ENCODE results near the gene P3H3. TPM values are rescaled to one million over a fixed set of nuclear protein-coding genes. Genes with fewer than 3 reads are reported as not detected.

The P3H3 gene
- total and polyA plus RNA-seq, 9 of the 15 experiments (the other 6 are each of a cell fraction or from before 2014, with no cell fraction given) = 0.03 to 15.0 (median 4.8) TPM

DNA sequence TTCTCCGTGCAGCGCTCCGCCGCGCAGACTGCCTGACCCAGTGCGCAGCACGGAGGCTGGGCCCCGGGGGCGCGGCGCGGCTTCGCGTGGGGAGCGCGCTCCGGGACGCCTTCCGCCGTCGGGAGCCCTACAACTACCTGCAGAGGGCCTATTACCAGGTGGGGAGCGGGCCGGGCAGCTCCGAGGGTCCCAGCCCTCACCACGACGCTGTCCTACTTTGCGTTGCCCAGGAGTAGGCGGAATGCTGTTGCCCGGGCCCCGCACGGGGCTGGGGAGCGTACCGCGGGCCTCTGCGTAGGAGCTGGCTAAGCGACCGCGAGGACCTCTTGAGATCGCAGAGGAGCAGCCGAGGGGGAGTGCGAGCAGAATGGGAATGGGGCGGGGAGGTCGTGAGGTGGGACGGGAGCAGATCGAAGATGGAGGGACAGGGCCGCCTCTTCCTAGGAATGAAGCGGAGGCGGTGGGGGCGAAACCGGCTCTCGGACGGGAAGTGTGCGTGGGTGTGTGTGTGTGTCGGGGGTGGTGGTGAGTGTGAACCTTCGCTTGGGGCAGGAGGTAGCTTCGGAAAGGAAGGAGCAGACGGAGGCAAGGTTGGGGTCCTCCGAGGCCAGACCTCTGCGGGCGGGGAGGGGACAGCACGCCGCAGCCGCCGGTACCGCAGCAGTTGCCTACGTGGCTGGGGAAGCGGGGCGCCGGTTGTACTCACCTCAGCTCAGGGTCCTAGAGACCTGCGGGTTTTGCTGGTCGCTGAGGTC, 751 bp downstream of the P3H3 start (continued):
- TF ChIP-seq XRCC5 (IDR thresholded peaks at IDR 0.05; ENCODE audit: low read depth, low read length) = no peak
- peak; percentile 21; the same call in 1 of the 2 replicates for TF ChIP-seq POLR2AphosphoS5 (IDR thresholded peaks at IDR 0.05; ENCODE audit: control insufficient read depth, insufficient read depth, low read depth, low read length)
- TF ChIP-seq, protein P1, sequence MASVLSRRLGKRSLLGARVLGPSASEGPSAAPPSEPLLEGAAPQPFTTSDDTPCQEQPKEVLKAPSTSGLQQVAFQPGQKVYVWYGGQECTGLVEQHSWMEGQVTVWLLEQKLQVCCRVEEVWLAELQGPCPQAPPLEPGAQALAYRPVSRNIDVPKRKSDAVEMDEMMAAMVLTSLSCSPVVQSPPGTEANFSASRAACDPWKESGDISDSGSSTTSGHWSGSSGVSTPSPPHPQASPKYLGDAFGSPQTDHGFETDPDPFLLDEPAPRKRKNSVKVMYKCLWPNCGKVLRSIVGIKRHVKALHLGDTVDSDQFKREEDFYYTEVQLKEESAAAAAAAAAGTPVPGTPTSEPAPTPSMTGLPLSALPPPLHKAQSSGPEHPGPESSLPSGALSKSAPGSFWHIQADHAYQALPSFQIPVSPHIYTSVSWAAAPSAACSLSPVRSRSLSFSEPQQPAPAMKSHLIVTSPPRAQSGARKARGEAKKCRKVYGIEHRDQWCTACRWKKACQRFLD (CRISPR knock-in tag; IDR thresholded peaks at IDR 0.05) = no peak
- no peak for TF ChIP-seq EP300 (IDR thresholded peaks at IDR 0.05; ENCODE audit: low read length)
- TF ChIP-seq IRF2 (CRISPR knock-in tag; IDR thresholded peaks at IDR 0.05) = no peak
- no peak for TF ChIP-seq ZNF551 (CRISPR knock-in tag; IDR thresholded peaks at IDR 0.05)
- TF ChIP-seq, protein P2, sequence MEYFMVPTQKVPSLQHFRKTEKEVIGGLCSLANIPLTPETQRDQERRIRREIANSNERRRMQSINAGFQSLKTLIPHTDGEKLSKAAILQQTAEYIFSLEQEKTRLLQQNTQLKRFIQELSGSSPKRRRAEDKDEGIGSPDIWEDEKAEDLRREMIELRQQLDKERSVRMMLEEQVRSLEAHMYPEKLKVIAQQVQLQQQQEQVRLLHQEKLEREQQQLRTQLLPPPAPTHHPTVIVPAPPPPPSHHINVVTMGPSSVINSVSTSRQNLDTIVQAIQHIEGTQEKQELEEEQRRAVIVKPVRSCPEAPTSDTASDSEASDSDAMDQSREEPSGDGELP (CRISPR knock-in tag; IDR thresholded peaks at IDR 0.05; ENCODE audit: borderline replicate concordance) = 0 out of 2 replicates have a peak, but pooled peaks have one; percentile 26
- TF ChIP-seq, protein P3, sequence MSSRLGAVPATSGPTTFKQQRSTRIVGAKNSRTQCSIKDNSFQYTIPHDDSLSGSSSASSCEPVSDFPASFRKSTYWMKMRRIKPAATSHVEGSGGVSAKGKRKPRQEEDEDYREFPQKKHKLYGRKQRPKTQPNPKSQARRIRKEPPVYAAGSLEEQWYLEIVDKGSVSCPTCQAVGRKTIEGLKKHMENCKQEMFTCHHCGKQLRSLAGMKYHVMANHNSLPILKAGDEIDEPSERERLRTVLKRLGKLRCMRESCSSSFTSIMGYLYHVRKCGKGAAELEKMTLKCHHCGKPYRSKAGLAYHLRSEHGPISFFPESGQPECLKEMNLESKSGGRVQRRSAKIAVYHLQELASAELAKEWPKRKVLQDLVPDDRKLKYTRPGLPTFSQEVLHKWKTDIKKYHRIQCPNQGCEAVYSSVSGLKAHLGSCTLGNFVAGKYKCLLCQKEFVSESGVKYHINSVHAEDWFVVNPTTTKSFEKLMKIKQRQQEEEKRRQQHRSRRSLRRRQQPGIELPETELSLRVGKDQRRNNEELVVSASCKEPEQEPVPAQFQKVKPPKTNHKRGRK (tag; IDR thresholded peaks at IDR 0.05) = no peak
- TF ChIP-seq NRF1 (conservative IDR thresholded peaks at IDR 0.05 in 1 of 2, IDR thresholded peaks at IDR 0.05 in 1 of 2) = peak in 1 of 2 experiments; percentile 49; a peak in 2 of 4 replicates
- no peak for TF ChIP-seq HNRNPL (IDR thresholded peaks at IDR 0.05; ENCODE audit: low read depth, low read length)
- TF ChIP-seq RNF2 (IDR thresholded peaks at IDR 0.05) = 0 out of 2 replicates have a peak, but pooled peaks have one; percentile 26
- TF ChIP-seq SETDB1 (IDR thresholded peaks at IDR 0.05; ENCODE audit: low read length) = no peak
- TF ChIP-seq, protein P4, sequence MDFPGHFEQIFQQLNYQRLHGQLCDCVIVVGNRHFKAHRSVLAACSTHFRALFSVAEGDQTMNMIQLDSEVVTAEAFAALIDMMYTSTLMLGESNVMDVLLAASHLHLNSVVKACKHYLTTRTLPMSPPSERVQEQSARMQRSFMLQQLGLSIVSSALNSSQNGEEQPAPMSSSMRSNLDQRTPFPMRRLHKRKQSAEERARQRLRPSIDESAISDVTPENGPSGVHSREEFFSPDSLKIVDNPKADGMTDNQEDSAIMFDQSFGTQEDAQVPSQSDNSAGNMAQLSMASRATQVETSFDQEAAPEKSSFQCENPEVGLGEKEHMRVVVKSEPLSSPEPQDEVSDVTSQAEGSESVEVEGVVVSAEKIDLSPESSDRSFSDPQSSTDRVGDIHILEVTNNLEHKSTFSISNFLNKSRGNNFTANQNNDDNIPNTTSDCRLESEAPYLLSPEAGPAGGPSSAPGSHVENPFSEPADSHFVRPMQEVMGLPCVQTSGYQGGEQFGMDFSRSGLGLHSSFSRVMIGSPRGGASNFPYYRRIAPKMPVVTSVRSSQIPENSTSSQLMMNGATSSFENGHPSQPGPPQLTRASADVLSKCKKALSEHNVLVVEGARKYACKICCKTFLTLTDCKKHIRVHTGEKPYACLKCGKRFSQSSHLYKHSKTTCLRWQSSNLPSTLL (IDR thresholded peaks at IDR 0.05) = peak; percentile 16; the same call in 1 of the 2 replicates
- TF ChIP-seq PHTF2 (CRISPR knock-in tag; IDR thresholded peaks at IDR 0.05) = no peak
- TF ChIP-seq NBN (IDR thresholded peaks at IDR 0.05; ENCODE audit: low read depth) = 0 out of 2 replicates have a peak, but pooled peaks have one; percentile 17
- 0 out of 2 replicates have a peak, but pooled peaks have one; percentile 56 for TF ChIP-seq HLTF (IDR thresholded peaks at IDR 0.05)
- TF ChIP-seq SRSF1 (IDR thresholded peaks at IDR 0.05; ENCODE audit: low read depth, low read length) = 0 out of 2 replicates have a peak, but pooled peaks have one; percentile 20
- TF ChIP-seq, protein P5, sequence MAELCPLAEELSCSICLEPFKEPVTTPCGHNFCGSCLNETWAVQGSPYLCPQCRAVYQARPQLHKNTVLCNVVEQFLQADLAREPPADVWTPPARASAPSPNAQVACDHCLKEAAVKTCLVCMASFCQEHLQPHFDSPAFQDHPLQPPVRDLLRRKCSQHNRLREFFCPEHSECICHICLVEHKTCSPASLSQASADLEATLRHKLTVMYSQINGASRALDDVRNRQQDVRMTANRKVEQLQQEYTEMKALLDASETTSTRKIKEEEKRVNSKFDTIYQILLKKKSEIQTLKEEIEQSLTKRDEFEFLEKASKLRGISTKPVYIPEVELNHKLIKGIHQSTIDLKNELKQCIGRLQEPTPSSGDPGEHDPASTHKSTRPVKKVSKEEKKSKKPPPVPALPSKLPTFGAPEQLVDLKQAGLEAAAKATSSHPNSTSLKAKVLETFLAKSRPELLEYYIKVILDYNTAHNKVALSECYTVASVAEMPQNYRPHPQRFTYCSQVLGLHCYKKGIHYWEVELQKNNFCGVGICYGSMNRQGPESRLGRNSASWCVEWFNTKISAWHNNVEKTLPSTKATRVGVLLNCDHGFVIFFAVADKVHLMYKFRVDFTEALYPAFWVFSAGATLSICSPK (IDR thresholded peaks at IDR 0.05; ENCODE audit: borderline replicate concordance) = no peak
- TF ChIP-seq, protein P6, sequence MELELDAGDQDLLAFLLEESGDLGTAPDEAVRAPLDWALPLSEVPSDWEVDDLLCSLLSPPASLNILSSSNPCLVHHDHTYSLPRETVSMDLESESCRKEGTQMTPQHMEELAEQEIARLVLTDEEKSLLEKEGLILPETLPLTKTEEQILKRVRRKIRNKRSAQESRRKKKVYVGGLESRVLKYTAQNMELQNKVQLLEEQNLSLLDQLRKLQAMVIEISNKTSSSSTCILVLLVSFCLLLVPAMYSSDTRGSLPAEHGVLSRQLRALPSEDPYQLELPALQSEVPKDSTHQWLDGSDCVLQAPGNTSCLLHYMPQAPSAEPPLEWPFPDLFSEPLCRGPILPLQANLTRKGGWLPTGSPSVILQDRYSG (tag; conservative IDR thresholded peaks at IDR 0.05; ENCODE audit: low read depth) = no peak

Measured in K562 (cell line).